OCI-LY1 (cell line): Measurements from ENCODE around the gene KIRREL3.

Experiments used
- H2AFZ ChIP-seq: fragments of 200-600 bp; sonication (generic), shearing (Covaris generic); 2 replicates; pipeline ENCODE4 v1.6.0; 2014; ENCODE audit warnings: antibody characterized with exemption, mild to moderate bottlenecking, low read length
- H3F3A ChIP-seq: fragments of 200-600 bp; sonication (generic), shearing (Covaris generic); 2 replicates; pipeline ENCODE4 v1.6.0; 2014; ENCODE audit warnings: mild to moderate bottlenecking, antibody characterized with exemption, low read length, moderate library complexity; ENCODE audit not compliant: insufficient read depth
- H3K27ac ChIP-seq: fragments of 200-600 bp; sonication (generic); 2 replicates; pipeline ENCODE4 v1.5.1; 2014; ENCODE audit warnings: low read length, mixed run types, mild to moderate bottlenecking, low read depth; ENCODE audit not compliant: poor library complexity, severe bottlenecking
- H3K27me3 ChIP-seq: fragments of 200-600 bp; sonication (generic); 2 replicates; pipeline ENCODE4 v1.6.0; 2014; ENCODE audit warnings: antibody characterized with exemption, mild to moderate bottlenecking, low read length, moderate library complexity; ENCODE audit not compliant: insufficient read depth
- H3K36me3 ChIP-seq: fragments of 200-600 bp; sonication (generic); 2 replicates; pipeline ENCODE4 v1.6.1; 2014; ENCODE audit warnings: mild to moderate bottlenecking, antibody characterized with exemption, low read length, moderate library complexity, mixed read lengths; ENCODE audit not compliant: insufficient read depth
- H3K4me1 ChIP-seq: fragments of 200-600 bp; sonication (generic); 2 replicates; pipeline ENCODE4 v1.5.1; 2014; ENCODE audit warnings: mild to moderate bottlenecking, low read length, moderate library complexity; ENCODE audit not compliant: insufficient read depth, severe bottlenecking
- H3K4me2 ChIP-seq: fragments of 200-600 bp; sonication (generic), shearing (Covaris generic); 2 replicates; pipeline ENCODE4 v1.6.1; 2014; ENCODE audit warnings: low read length
- H3K4me3 ChIP-seq: fragments of 200-600 bp; sonication (generic); 2 replicates; pipeline ENCODE4 v1.5.1; 2014; ENCODE audit warnings: low read length, low read depth, mild to moderate bottlenecking, mixed read lengths; ENCODE audit not compliant: poor library complexity, severe bottlenecking
- H3K79me2 ChIP-seq: fragments of 200-600 bp; shearing (Covaris generic); 2 replicates; pipeline ENCODE4 v1.6.1; 2016; ENCODE audit warnings: mixed run types, low read length, mixed read lengths; ENCODE audit not compliant: insufficient read depth
- H3K9ac ChIP-seq: fragments of 200-600 bp; sonication (generic), shearing (Covaris generic); 2 replicates; pipeline ENCODE4 v1.6.1; 2014; ENCODE audit warnings: mild to moderate bottlenecking, low read length, mixed read lengths
- H3K9me2 ChIP-seq: fragments of 200-600 bp; sonication (generic), shearing (Covaris generic); 2 replicates; pipeline ENCODE4 v1.6.1; 2014; ENCODE audit warnings: low read depth, mild to moderate bottlenecking, low read length, mixed read lengths
- H3K9me3 ChIP-seq: fragments of 200-600 bp; shearing (Covaris generic); 2 replicates; pipeline ENCODE4 v1.6.1; 2014; ENCODE audit warnings: low read length, mixed read lengths
- H4K20me1 ChIP-seq: fragments of 200-600 bp; sonication (generic), shearing (Covaris generic); 2 replicates; pipeline ENCODE4 v1.6.0; 2016; ENCODE audit warnings: mild to moderate bottlenecking, low read length; ENCODE audit not compliant: insufficient read depth
- EZH2 ChIP-seq: fragments of 200-600 bp; sonication (generic), shearing (Covaris generic); IDR thresholded peaks from 2 replicates; pipeline ENCODE4 v1.8.0; 2017; ENCODE audit warnings: borderline replicate concordance, mixed run types, mild to moderate bottlenecking, antibody characterized with exemption, low read length, moderate library complexity, mixed read lengths
- TF ChIP-seq, protein P1 (sequence below): fragments of 200-600 bp; sonication (generic), shearing (Covaris generic); IDR thresholded peaks from 2 replicates; pipeline ENCODE4 v1.5.1; 2017; ENCODE audit warnings: mild to moderate bottlenecking, antibody characterized with exemption, low read length, moderate library complexity, mixed read lengths

Gene KIRREL3

DNA sequence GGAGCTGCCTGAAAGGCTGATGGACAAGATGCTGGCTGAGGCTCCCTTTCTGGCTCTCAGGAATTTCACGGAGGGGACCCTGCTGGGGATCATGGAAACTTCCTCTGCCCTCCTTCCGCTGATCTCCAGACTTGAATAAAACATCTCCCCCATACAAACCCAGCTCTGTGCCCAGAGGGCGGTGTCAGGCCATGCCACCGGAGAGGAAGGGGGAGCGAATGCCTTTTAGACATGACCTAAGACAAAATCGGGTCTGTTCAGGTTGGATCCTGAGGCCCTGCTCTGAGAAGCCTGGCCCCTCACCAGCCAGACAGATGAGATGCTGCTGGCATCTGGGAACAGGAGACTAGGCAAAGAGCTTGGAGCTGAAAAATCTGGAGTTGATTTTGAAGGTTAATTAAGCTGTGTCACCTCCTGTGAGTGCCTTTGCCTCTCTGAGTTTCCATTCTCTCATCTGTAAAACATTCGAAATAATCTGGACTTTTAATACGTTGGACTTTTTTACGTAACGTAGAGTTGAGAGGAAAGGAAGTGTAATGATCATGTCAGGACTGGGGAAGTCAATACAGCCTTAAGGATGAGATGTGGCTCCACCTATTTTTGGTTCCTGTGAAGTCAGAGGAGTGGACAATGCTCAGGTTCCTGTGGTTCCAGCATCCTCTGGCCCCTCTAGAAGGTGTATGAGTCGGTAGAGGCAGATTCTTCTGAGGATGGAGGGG is 481.4 kb downstream of the KIRREL3 start:
- Histone ChIP-seq H3K9ac (no peak overlapping the region), H4K20me1 (no peaks in the 10 kb centered on the region), H3K79me2 (no peaks in the 10 kb centered on the region), H2AFZ (no peak overlapping the region), H3K4me3 (no peak overlapping the region), H3K9me2 (no peaks in the 10 kb centered on the region), H3K27me3 (no peaks in the 10 kb centered on the region), H3K27ac (no peak overlapping the region), H3F3A (no peaks in the 10 kb centered on the region), H3K4me1 (no peaks in the 10 kb centered on the region), H3K9me3 (no peaks in the 10 kb centered on the region), H3K36me3 (no peaks in the 10 kb centered on the region), H3K4me2 (no peak overlapping the region)
- no peak for TF ChIP-seq EZH2
- TF ChIP-seq, protein P1, sequence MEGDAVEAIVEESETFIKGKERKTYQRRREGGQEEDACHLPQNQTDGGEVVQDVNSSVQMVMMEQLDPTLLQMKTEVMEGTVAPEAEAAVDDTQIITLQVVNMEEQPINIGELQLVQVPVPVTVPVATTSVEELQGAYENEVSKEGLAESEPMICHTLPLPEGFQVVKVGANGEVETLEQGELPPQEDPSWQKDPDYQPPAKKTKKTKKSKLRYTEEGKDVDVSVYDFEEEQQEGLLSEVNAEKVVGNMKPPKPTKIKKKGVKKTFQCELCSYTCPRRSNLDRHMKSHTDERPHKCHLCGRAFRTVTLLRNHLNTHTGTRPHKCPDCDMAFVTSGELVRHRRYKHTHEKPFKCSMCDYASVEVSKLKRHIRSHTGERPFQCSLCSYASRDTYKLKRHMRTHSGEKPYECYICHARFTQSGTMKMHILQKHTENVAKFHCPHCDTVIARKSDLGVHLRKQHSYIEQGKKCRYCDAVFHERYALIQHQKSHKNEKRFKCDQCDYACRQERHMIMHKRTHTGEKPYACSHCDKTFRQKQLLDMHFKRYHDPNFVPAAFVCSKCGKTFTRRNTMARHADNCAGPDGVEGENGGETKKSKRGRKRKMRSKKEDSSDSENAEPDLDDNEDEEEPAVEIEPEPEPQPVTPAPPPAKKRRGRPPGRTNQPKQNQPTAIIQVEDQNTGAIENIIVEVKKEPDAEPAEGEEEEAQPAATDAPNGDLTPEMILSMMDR: no peak

DNA sequence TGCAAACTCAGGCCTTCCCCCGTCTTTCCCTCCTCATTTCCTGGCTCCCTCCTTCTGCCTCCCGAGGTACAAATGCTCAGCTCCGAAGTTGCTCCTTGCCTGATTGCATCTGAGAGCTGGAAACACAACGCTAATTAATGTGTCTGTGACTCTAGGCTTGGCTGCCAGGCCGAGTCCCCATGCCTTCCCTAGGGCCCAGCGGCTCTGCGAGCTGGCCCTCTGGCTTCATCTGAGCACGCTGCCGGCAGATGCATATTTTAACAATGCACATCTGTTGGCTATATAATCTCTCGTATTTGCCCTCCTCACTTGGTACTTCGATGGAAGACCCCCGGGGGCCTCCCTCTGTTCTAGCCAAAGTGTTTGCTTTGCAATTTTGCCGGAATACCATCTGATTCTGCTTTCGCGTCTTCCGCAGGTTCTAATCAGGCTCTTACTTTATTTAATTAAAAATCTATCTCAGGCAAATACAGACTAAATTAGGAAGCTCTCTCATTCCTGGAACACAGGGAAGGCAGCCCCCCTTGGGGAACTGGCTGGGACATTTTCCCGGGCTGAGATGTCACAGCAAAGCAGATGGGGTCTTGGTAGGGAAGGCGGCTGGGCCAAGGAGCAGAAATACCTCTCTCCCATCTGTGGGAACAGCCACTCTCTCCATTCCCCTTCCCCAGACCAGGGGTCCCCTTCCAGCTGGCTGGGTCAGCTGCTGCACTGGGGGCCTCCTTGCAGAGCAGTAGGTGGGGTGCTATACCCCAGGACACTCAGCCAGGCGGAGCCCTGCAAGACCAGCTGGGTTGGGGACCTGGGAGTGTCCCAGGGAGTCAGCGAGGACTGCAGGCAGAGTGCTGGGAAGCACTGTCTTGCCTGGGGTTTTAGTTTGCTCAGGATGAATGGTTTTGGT is 482.2 kb downstream of the KIRREL3 start:
- no peaks in the 10 kb centered on the region for H3K4me1 ChIP-seq

DNA sequence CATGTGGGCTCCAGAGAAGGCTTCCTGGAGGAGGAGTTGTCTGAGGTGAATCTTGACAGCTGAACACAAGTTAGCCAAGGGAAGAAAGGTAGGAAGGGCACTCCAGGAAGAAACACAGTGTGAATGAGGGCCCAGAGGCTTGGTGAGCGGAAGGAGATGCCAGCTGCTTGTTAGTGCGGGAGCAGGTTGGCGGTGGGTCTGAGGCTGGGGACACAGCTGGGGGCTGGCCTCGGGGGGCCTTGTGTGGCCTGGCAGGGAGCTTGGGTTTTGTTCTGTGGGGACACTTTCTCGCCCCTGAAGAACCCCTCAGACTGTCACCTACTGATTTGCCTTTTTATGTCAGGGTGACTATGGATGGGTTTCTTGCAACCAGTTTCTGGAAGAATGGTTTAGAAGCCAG is 485.1 kb downstream of the KIRREL3 start:
- no peaks in the 10 kb centered on the region for H3K36me3 ChIP-seq
- no peaks in the 10 kb centered on the region for H3K79me2 ChIP-seq
- H3K9me3 ChIP-seq: no peaks in the 10 kb centered on the region
- H4K20me1 ChIP-seq: no peaks in the 10 kb centered on the region
- no peak overlapping the region for H3K9ac ChIP-seq
- H3K4me1 ChIP-seq: no peaks in the 10 kb centered on the region
- H3K27ac ChIP-seq: no peak overlapping the region
- H3K27me3 ChIP-seq: no peaks in the 10 kb centered on the region
- no peak overlapping the region for H3K4me2 ChIP-seq
- no peak for TF ChIP-seq EZH2
- TF ChIP-seq, protein P1: no peak
- H3F3A ChIP-seq: no peaks in the 10 kb centered on the region
- no peak overlapping the region for H2AFZ ChIP-seq
- no peak overlapping the region for H3K4me3 ChIP-seq
- H3K9me2 ChIP-seq: no peaks in the 10 kb centered on the region

More for the DNA sequence above, 482.2 kb downstream of the KIRREL3 start:
- Histone ChIP-seq H2AFZ (no peak overlapping the region), H3K4me2 (no peak overlapping the region), H3K9me2 (no peaks in the 10 kb centered on the region), H3K9ac (no peak overlapping the region), H3K36me3 (no peaks in the 10 kb centered on the region), H4K20me1 (no peaks in the 10 kb centered on the region), H3K79me2 (no peaks in the 10 kb centered on the region), H3K27me3 (no peaks in the 10 kb centered on the region), H3K4me3 (no peak overlapping the region), H3K9me3 (no peaks in the 10 kb centered on the region), H3K27ac (no peak overlapping the region), H3F3A (no peaks in the 10 kb centered on the region)
- TF ChIP-seq, protein P1: no peak
- TF ChIP-seq EZH2: no peak
